GM21723 (cell line): ENCODE measurements around the gene HERPUD1.
"Not testable (repeated sequence)": the region's sequence is repeated elsewhere in the genome, so short reads cannot be mapped to it uniquely, and the experiment has no call there.

Experiments
- ATAC-seq: cut with Tn5 transposase; IDR thresholded peaks from one replicate; pipeline ENCODE4 v1.9.1; 2021; ENCODE audit warnings: mild to moderate bottlenecking, moderate library complexity; ENCODE audit not compliant: unreplicated experiment

The HERPUD1 gene

GRCh38 chr16:56931892-56932720, at the start of gene HERPUD1:
HERPUD1 (plus strand) TSS chr16:56932142; CDS start chr16:56932245, 103 bp downstream.
- ATAC-seq = peak; percentile 80

- no peak for ATAC-seq
Measured at GRCh38 chr16:56883586-56883985, 48.4 kb upstream of the HERPUD1 start.

- ATAC-seq = no peak
Measured at GRCh38 chr16:56884026-56884582, 47.8 kb upstream of the HERPUD1 start.

GRCh38 chr16:56884929-56885328, 47.0 kb upstream of the HERPUD1 start:
- ATAC-seq = not testable (repeated sequence)

GRCh38 chr16:56885446-56886162, 46.3 kb upstream of the HERPUD1 start:
- no peak for ATAC-seq

GRCh38 chr16:56886296-56886695, 45.6 kb upstream of the HERPUD1 start:
- no peak for ATAC-seq

- no peak for ATAC-seq
Measured at GRCh38 chr16:56886826-56887225, 45.1 kb upstream of the HERPUD1 start.

- ATAC-seq = peak; percentile 96
Measured at GRCh38 chr16:56888806-56889205, 43.1 kb upstream of the HERPUD1 start.

GRCh38 chr16:56889206-56889605, 42.7 kb upstream of the HERPUD1 start:
- ATAC-seq = peak; percentile 25

- ATAC-seq = no peak
Measured at GRCh38 chr16:56891685-56892084, 40.3 kb upstream of the HERPUD1 start.

- ATAC-seq = no peak
Measured at GRCh38 chr16:56892705-56893104, 39.2 kb upstream of the HERPUD1 start.

- no peak for ATAC-seq
Measured at GRCh38 chr16:56894331-56894917, 37.5 kb upstream of the HERPUD1 start.

GRCh38 chr16:56895813-56896212, 36.1 kb upstream of the HERPUD1 start:
- ATAC-seq = no peak

- ATAC-seq = no peak
Measured at GRCh38 chr16:56896244-56896643, 35.7 kb upstream of the HERPUD1 start.

GRCh38 chr16:56897026-56897799, 34.7 kb upstream of the HERPUD1 start:
- ATAC-seq = no peak

- peak; percentile 80 for ATAC-seq
Measured at GRCh38 chr16:56898847-56899246, 33.1 kb upstream of the HERPUD1 start.

GRCh38 chr16:56903866-56904265, 28.1 kb upstream of the HERPUD1 start:
- no peak for ATAC-seq

GRCh38 chr16:56907401-56907800, 24.5 kb upstream of the HERPUD1 start:
- ATAC-seq = no peak

GRCh38 chr16:56909527-56909979, 22.4 kb upstream of the HERPUD1 start:
- ATAC-seq = no peak

- ATAC-seq = no peak
Measured at GRCh38 chr16:56910112-56910511, 21.8 kb upstream of the HERPUD1 start.
